Body of pancreas (tissue), 4 donors: ENCODE results near the gene GPR173. TPM values are rescaled to one million over a fixed set of nuclear protein-coding genes. Genes with fewer than 3 reads are reported as not detected.
A peak's percentile ranks its signal among the peaks of the same experiment; 100 is the strongest.

Source experiments
- ATAC-seq: fragments of 150-250 bp; one replicate; pipeline ENCODE4 v1.9.1; 2016
- DNase-seq, 4 donors: peaks; one replicate each; pipeline ENCODE4 v3.0.0-alpha.2; 2019
- H3K27ac ChIP-seq, 4 donors: fragments of 200-600 bp; sonication (generic); 1 replicate in 3 of 4; 2 replicates in 1 of 4; pipeline versions ENCODE4 v1.5.1 to v1.6.1; 2016 to 2019; ENCODE audit warnings: mild to moderate bottlenecking in 1 of 4, mixed read lengths in 1 of 4, moderate library complexity in 1 of 4
- H3K27me3 ChIP-seq, 2 donors: fragments of 200-600 bp; sonication (generic); one replicate each; pipeline ENCODE4 v1.6.0; 2016; ENCODE audit warnings: mild to moderate bottlenecking in 1 of 2
- H3K36me3 ChIP-seq, 2 donors: fragments of 200-600 bp; sonication (generic); replicated peaks in 1 of 2; 2 replicates each; pipeline ENCODE4 v1.5.1; 2016; ENCODE audit warnings: low read depth in 2 of 2; ENCODE audit not compliant: insufficient read depth in 1 of 2
- H3K4me1 ChIP-seq: fragments of 200-600 bp; sonication (generic); one replicate; pipeline ENCODE4 v1.6.0; 2016
- H3K4me3 ChIP-seq, 2 donors: fragments of 200-600 bp; sonication (generic); 1 replicate in 1 of 2; 2 replicates in 1 of 2; pipeline ENCODE4 v1.5.1; 2016 to 2019
- H3K9me3 ChIP-seq, 3 donors: fragments of 200-600 bp; sonication (generic); 1 replicate in 2 of 3; 2 replicates in 1 of 3; pipeline ENCODE4 v1.5.1; 2016
- CTCF ChIP-seq, 7 experiments: fragments of 450-650 bp in 4 of 7; fragments of 200-600 bp in 3 of 7; sonication (generic) in 3 of 7; IDR thresholded peaks; one replicate each; pipeline ENCODE4 v1.5.1; 2016 to 2019; ENCODE audit warnings: antibody characterized with exemption in 7 of 7
- POLR2A ChIP-seq, 3 donors: fragments of 450-650 bp; IDR thresholded peaks; one replicate each; pipeline ENCODE4 v1.6.1; 2016; ENCODE audit warnings: antibody characterized with exemption in 3 of 3, mild to moderate bottlenecking in 2 of 3
- WGBS, 2 donors: methylation state at CpG; one replicate each; pipeline ENCODE4 v1.1.5; 2017; 5-methylcytosine and 5-hydroxymethylcytosine counted together
- intact Hi-C: fragments of 100-400 bp; cut with DNase I; formaldehyde crosslinking; loops from one replicate; pipeline ENCODE4 v1.15.1; 2023
- total RNA-seq, 2 donors: library from RNA; depleted of rRNA; stranded (reverse); fragments of >200 nt; gene quantifications; one replicate each; pipeline ENCODE4 v1.1.0, GENCODE V29; 2016

Gene GPR173
- total RNA-seq, 2 donors from 2014 or later: 0.26 to 0.66 TPM

- DNase-seq (peak; percentile 76 to 90 (median 88)), ATAC-seq (peak; percentile 94)
- intact Hi-C loops: no loop called here
- TF ChIP-seq CTCF (IDR thresholded peaks at IDR 0.05): peak; percentile 39 to 85 (median 81)
- peak in 1 of 3 donors; percentile 40 for TF ChIP-seq POLR2A (IDR thresholded peaks at IDR 0.05)
- Histone ChIP-seq H3K36me3 (no peaks in the 10 kb centered on the region), H3K27ac (peak overlapping the region in 3 of 4 donors; percentile 61 to 66 (median 66)), H3K4me1 (peaks cover 14% of the 10 kb centered on the region), H3K4me3 (no peak overlapping the region), H3K9me3 (no peaks in the 10 kb centered on the region), H3K27me3 (no peaks in the 10 kb centered on the region)
- WGBS, 2 donors: 0 to 10% methylated on average over 6 to 29 of the region's 31 CpGs
Measured at GRCh38 chrX:53071604-53072417, 23.2 kb downstream of the GPR173 start.

- DNase-seq (no peak), ATAC-seq (no peak)
- Histone ChIP-seq H3K27me3 (no peaks in the 10 kb centered on the region), H3K36me3 (no peaks in the 10 kb centered on the region), H3K27ac (peak overlapping the region in 3 of 4 donors; percentile 61 to 66 (median 66)), H3K4me3 (no peak overlapping the region), H3K9me3 (no peaks in the 10 kb centered on the region), H3K4me1 (peaks cover 14% of the 10 kb centered on the region)
- intact Hi-C loops: no loop called here
- 47 to 84% methylated on average over 3 to 8 of the region's 9 CpGs for WGBS, 2 donors
- TF ChIP-seq CTCF (IDR thresholded peaks at IDR 0.05): no peak
- TF ChIP-seq POLR2A (IDR thresholded peaks at IDR 0.05): no peak
Measured at GRCh38 chrX:53072418-53073114, 24.0 kb downstream of the GPR173 start.

- ATAC-seq (no peak), DNase-seq (no peak)
- no peak overlapping the region for H3K4me3 ChIP-seq
- TF ChIP-seq CTCF (IDR thresholded peaks at IDR 0.05) (no peak), POLR2A (IDR thresholded peaks at IDR 0.05) (no peak)
- 68 to 77% methylated on average over 5 of the region's 6 CpGs for WGBS, 2 donors
- no peaks in the 10 kb centered on the region for H3K27me3 ChIP-seq
- H3K4me1 ChIP-seq: peaks cover 14% of the 10 kb centered on the region
- no peaks in the 10 kb centered on the region for H3K36me3 ChIP-seq
- intact Hi-C loops: no loop called here
- no peaks in the 10 kb centered on the region for H3K9me3 ChIP-seq
- H3K27ac ChIP-seq: peak overlapping the region in 3 of 4 donors; percentile 61 to 66 (median 66)
Measured at GRCh38 chrX:53073115-53073586, 24.6 kb downstream of the GPR173 start.

GRCh38 chrX:53075011-53075410 is 26.4 kb downstream of the GPR173 start:
- TF ChIP-seq POLR2A (IDR thresholded peaks at IDR 0.05): no peak
- no peak for TF ChIP-seq CTCF (IDR thresholded peaks at IDR 0.05)
- H3K36me3 ChIP-seq: no peaks in the 10 kb centered on the region
- DNase-seq (no peak), ATAC-seq (no peak)
- no peaks in the 10 kb centered on the region for H3K9me3 ChIP-seq
- intact Hi-C loops: no loop called here
- 77 to 78% methylated on average over 3 to 7 of the region's 7 CpGs for WGBS, 2 donors
- no peaks in the 10 kb centered on the region for H3K27me3 ChIP-seq
- no peak overlapping the region for H3K4me3 ChIP-seq
- H3K4me1 ChIP-seq: peaks cover 14% of the 10 kb centered on the region
- H3K27ac ChIP-seq: no peak overlapping the region
